Myocyte (in vitro differentiated cells): Measurements from ENCODE around the gene MCF2L. TPM values are rescaled to one million over a fixed set of nuclear protein-coding genes. Genes with fewer than 3 reads are reported as not detected.

Experiments used
- DNase-seq: peaks from one replicate; pipeline ENCODE4 v3.0.0-alpha.2; 2012; ENCODE audit warnings: low read depth
- total RNA-seq: library from RNA; depleted of rRNA; stranded (reverse); fragments of >200 nt; gene quantifications from 2 replicates; pipeline ENCODE4 v1.2.3, GENCODE V29; 2014

The MCF2L gene
- total RNA-seq, 1 donor from 2014 or later: 34.4 TPM

DNA sequence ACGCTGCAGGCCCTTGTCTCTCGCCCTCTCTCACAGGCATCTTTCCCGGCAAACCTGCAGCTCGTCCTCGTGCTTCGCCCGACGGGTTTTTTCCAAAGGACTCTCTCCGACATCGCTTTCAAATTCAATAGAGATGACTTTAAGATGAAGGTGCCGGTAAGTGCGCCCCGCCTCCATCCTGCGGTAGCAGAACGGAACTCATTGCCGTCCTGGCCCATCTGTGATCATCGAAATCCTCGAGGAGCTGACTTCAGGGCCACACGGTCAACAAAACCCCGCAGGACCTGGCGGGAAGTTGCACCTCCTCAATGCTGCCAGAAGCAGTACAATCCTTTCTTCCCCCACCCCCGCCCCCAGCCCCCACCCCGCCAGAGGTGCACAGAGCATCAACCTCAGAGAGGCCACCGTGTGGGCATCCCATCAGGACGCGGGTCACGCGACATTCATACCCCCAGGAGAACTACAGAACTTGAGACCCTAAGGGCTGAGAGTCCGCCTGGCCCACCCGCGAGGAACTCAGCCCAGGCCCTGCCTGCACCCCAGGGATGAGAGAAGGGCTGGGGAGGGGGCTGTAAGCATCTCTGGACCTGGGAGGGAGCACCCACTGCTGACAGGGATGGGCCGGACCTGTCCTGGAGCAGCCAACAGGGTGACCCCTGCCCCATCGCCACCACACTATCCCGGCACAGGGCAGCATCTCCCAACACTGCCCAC, 91.7 kb downstream of the MCF2L start:
- no peak for DNase-seq

DNA sequence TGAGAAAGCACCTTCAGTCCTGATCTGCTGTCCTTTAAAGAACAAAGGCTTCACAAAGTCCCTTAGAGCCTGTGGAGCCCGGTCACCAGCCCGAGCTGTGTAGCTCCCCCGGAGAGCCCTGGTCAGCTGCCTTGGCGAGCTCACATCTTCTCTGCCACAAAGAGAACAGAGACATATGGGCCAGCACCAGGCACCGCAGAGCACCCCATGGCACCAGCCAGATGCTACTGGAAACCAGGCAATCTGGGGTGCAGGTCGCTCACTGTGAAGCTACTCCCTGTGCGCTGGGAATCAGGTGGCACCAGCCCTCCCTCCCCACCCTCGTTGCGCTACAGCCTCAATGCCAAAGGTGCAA, 92.2 kb downstream of the MCF2L start:
- no peak for DNase-seq

DNA sequence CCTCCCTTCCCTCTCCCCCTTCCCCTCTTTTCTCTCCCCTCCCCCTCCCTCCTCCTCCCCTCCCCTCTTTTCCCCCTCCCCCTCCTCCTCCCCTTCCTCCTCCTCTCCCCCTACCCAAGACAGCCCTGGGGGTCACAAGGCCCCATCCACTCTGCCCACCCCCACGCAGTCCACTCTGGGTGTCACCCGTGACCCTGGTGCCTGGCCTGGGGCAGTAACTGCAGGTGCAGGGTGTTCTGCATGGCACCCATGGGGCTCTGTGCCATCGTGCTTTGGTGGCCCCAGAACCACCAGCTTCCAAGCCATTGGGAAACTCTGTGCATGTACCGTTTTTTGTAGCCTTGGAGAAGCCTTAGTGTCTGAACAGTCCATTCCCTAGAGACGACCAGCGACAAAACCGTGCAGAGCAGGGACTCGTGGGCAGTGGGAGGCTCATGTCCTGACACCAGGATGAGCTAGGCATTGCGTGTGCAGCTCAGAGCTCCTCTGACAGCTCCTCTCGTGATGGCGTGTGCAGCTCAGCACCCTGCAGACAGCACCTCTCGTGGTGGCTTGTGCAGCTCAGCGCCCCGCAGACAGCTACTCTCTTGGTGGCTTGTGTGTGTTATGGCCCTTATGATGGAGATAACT, 92.9 kb downstream of the MCF2L start:
- no peak for DNase-seq

DNA sequence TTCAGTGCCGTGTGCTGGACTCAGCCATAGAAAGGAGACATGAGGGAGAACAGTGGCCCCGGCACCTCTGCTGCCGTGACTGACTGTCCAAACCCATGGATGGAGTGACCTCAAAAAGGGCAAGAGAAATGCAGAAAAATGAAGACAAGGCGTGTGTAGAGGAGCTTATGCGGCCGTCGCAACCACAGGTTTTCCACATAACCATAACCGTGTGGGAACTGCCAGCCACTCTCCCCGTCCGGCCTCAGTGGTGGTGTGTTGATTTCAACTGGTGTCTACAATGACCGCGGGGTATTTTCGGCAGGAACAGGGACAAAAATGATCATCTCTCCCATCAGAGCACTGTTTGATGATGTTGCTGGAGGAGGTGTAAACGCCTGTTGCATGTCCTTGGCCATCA, 93.7 kb downstream of the MCF2L start:
- DNase-seq: no peak

DNA sequence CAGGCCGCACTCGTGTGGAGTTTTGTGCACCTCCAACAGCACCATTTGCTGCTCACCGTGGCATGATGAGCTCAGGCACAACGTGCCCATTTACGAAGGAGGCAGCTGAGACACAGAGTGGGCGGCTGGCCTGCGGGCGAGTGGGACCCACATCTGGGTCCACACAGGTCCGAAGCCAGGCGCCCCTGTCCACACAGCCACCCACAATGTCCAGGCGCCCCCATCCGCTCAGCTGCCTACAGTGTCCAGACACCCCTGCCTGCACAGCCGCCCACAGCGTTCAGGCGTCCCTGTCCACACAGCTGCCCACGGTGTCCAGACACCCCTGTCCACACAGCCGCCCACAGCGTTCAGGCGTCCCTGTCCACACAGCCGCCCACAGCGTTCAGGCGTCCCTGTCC, 94.1 kb downstream of the MCF2L start:
- no peak for DNase-seq

DNA sequence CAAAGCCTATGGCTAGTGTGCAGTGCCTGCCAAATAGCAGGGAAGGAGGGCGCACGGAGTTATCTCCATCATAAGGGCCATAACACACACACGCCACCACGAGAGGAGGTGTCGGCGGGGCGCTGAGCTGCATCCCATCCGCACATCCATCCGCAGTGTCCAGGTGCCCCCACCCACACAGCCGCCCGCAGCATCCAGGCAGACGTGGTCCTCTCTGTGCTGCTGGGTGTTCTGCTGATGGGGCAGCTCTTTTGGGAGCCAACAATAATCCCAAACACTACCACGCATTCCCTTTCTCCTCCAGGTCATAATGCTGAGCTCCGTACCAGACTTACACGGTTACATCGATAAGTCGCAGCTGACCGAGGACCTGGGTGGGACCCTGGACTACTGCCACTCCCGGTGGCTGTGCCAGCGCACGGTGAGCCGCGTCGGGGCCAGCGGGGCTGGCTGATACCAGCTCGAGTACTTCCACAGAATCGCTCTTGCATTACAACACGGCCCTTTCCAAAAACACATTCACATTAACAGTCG, 95.1 kb downstream of the MCF2L start:
- no peak for DNase-seq

DNA sequence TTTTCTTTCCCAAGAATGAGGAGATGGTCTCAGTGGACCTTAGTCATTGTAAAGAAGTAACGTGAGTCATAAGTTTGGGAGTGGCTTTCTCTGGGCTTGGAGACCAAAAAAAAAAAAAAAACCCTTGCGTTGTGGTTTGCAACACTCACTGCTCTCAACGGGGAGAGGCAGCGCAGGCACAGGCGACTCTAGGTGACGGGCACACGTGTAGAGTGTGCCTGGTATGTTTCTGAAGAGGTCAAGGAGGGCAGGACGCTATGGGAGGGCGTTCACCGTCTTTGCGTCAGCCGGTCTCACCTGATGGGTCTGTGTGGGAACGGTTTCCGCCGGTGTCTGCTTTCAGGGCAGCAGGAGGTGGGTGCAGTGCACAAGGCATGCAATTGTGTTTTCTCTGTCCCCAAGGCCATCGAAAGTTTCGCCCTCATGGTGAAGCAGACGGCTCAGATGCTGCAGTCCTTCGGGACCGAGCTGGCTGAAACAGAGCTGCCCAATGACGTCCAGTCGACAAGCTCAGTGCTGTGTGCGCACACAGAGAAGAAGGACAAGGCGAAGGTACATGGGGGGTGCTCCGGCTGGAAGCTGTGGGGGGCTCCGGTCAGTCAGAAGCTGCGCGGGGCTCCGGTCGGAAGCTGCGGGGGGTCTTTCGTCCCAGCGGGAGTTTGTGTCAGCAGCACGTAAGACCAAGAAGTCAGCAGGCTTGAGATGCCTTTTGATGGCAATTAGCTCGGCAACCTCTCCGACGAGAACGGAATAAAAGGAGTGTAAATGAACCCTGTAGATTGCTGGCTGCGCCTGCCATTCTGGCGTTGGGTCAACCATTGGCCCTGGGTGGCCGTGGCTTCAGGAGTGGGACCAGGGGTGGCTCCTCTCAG, 95.8 kb downstream of the MCF2L start:
- peak; percentile 76 for DNase-seq

DNA sequence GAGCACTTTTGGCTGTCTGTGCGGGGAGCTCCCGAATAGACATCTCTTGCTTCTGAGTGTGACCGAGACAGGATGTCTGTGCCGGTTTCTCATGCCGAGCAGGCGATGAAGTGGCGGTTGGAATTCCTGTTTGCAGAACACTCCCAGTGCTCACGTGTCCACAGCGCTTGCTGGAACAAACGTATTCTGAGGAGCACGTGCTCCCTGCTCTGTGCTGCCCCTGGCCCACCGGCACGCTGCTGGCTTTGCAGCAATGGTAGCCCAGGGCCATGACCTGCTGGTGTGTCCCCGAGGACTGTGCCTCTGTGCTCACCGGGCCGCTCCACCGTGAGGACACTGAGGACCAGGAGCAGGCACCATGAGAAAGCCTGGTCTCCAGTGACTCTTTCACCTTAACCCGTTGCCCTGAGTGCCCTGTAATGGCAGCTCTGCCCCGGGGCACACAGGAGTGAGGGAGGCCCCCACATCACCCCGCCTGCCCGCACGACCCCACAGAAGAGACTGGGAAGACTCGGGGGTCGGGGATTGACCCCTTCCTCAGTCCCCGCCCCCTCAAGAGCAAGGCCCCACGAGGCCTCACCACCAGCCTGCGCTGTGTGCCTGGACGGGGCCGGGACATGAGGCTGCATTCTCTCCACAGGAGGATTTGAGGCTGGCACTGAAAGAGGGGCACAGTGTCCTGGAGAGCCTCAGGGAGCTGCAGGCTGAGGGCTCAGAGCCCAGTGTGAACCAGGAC, 96.6 kb downstream of the MCF2L start:
- DNase-seq: no peak

DNA sequence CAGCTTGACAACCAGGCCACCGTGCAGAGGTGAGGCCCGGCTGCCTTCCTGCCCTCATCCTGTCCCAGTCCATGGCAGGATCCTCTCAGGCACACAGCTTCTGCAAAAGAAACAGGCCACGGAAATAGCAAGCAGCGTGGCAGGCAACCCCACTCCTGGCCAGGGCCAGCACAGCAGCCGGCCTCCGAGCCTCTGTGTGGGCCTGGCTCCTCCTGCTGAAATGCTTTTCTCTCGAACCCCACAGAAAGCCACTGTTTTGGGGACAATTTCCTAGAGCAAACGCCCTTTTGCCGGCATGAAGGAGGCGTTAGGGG, 97.1 kb downstream of the MCF2L start:
- no peak for DNase-seq

DNA sequence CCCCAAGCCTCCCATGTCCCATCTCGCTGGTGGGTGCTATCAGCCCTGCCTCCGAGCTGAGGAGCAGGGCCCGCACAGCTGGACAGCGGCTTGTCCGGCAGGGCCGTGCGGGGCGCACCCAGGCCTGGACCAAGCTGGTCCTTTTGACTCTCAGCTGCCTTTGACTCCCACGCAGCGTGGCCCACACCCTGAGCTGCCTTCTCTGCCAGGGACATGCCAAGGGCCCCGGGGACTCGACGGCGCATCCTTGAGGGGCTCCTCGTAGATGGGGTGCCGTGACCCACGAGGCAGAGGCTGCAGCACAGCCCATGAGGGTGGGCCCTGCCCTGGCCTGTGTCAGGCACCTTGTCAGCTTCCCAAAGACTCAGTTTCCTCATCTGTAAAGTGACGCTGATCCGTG, 97.7 kb downstream of the MCF2L start:
- no peak for DNase-seq

DNA sequence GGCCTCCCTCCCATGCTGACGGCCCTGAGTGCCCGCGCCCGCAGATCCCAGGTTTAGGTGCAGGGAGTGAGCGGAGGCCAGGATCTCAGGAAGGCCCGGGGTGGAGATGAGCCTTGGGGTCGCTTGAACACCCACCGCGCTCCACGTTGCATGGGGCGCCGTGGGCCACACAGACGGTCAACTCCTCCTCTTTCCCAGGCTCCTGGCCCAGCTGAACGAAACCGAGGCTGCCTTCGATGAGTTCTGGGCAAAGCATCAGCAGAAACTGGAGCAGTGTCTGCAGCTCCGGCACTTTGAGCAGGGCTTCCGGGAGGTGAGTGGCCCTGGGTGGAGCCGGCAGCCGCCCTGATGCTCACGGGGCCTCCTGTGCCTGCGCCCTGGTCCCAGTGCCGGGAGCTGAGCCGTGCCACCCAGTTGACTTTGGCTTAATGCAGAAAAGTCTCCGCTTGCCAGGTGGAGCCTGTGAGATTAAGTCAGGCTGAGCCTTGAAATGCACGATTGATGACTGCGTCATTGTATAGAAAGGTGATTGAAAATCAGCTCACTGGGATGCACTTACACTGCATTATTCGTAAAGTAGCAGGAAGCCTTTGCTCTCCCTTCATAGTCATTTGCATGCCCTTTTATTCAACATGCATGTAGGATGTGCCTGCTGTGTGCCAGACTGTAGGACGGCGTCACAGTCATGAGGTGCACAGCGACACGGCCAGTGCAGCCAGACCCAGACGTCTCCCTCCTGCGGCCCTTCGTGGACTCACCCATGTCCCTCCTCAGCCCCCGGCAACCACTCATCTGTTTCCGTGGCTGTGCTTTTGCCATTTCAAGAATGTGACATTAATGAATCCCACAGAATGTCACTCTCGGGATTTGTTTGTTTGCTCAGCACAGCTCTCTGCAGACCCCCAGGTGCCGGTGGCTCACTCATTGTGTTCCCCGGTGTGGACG, 101.1 kb downstream of the MCF2L start:
- no peak for DNase-seq

DNA sequence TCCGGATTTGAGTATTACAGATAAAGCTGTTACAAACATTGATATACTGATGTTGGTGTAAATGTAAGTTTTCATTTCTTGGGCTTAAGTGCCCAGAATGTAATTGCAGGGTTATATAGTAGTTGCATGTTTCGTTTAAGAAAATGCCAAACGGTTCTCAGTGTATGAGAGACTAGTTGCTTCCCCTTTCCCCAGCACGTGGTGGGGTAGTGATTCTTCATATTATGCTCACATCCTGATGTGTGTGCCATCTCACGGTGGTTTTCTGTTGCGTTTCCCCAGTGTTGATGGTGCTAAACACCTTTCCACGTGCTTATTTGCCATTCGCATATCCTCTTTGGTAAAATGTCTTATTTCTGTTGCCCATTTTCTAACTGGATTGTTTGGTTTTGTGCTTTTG, 101.8 kb downstream of the MCF2L start:
- DNase-seq: no peak

DNA sequence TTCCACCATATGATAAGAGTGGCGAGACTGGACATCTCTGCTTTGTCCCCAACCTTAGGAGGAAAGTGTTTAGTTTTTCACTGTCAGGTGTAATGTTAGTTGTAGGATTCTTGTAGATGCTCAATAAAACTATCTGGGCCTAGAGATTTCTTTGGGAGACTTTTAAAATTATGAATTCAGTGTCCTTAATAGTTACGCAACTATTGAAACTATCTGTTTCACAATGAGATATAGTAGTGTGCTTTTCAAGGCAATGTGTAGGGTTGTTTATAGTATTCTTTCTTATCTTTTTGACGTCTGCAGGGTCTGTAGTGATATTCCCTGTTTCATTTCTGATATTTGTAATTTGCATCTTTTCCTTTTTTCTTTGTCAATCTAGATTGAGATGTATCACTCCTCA, 103.4 kb downstream of the MCF2L start:
- no peak for DNase-seq

DNA sequence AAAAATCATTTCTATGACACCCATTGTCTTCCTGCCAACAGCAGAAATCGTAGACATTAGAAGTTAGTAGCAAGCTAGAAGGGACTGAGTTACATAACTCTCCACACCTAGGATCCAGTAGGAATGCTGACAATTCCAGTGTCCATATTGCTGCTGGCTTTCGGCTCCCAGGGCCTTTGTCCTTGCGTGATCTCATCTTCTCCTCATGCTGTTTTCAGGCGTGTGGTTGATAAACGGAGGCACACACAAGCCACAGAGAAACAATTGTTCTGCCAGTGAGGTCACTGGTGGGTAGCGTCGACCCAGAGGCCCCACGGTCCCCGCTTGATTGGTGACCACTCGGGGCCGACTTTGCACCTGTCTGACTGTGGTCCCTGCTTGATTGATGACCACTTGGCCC, 104.9 kb downstream of the MCF2L start:
- DNase-seq: no peak

DNA sequence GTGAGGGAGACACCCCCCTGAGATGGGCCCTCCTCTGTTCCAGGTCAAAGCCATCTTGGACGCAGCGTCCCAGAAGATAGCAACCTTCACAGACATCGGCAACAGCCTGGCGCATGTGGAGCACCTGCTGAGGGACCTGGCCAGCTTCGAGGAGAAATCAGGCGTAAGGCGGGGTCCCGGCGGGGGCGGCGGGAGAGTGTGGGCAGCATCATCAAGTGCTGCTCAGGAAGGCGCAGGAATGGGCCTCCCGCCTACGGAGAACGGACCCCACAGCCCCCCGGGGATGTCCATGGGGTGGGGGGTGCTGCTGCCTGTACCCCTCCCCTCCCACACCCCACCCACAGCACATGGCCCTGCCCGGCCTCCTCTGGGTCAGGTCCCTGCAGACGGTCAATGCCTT, 105.4 kb downstream of the MCF2L start:
- DNase-seq: no peak

DNA sequence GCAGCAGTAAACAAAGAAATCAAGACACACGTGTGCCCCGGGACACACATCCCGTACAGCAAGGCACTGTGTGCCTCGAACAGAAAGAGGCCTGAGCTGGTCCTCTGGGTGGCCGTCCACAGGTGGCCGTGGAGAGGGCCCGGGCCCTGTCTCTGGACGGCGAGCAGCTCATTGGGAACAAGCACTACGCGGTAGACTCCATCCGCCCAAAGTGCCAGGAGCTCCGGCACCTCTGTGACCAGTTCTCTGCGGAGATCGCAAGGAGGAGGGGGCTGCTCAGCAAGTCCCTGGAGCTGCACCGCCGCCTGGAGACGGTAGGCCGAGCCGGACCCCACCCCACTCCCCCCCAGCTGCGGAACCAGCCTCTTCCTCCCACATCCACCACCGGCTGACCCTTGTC, 105.9 kb downstream of the MCF2L start:
- no peak for DNase-seq

DNA sequence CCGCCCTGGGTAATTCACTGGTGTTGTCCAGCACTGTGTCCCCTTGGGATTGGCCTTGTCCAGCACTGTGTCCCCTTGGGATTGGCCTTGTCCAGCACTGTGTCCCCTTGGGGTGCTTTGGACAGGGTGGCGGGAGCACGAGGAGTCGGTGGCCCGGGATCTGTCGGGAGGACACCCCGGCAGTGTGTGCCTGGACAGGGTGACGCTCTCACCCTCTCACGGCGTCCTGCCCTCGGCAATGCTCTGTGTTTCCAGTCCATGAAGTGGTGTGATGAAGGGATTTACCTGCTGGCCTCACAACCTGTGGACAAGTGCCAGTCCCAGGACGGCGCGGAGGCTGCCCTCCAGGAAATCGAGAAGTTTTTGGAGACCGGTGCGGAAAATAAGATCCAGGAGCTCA, 106.7 kb downstream of the MCF2L start:
- DNase-seq: no peak

DNA sequence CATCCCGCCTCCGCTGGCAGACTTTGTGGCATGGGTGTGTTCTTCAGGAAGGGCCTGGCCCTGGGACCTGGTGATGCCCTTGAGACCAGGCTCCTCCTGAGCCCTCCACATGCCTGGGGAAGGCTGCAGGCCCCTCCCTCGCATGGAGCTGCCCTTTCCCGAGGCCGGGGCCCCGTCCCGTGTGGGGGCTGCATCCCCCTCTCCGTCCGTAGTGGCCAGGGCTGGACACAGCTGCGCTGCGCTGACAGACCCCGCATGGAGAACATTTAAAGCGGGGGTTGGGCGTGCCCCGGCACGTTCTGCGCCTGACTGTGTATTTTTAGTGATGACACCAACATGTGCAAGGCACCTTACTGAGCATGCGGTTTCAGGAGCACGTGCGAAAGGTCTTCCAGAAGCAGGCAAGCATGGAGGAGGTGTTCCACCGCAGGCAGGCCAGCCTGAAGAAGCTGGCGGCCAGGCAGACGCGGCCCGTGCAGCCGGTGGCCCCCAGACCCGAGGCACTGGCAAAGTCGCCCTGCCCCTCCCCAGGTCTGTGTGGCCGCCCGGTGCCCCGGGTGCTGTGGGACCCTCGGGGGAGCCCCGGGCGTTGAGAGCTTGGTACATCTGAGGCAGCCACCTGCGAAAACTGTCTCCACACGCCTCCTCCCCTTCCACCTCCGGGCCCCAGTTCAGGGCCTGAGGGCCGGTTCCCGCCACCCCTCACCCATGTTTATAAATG, 107.8 kb downstream of the MCF2L start:
- DNase-seq: no peak

DNA sequence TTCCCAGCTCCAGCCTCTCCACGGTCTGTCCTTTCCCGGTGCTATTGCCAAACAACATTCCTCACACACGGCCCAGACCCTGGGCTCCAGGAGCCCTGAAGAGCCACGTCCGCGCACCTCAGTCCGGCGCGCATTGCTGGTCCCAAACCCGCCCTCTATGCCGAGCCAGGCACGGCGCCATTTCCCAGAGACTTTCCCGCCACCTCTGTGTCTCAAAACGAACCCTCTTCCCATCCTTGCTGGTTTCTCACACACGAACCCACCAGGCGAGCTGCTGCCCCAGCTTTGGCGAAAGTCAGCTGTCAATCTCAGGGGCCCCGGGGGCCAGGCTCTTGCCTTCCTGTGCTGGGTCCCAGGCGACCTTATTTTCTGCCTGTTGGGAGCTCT, 108.5 kb downstream of the MCF2L start:
- DNase-seq: no peak
